Thymus (tissue), 11 donors: ENCODE measurements around the gene SPOCD1. TPM values are rescaled to one million over a fixed set of nuclear protein-coding genes. Genes with fewer than 3 reads are reported as not detected.
A peak's percentile ranks its signal among the peaks of the same experiment; 100 is the strongest.

Source experiments
- DNase-seq, 9 donors: peaks; one replicate each; pipeline ENCODE4 v3.0.0-alpha.2; 2013; ENCODE audit warnings: low spot score in 9 of 9, low read depth in 6 of 9, missing footprints in 1 of 9
- H3K27ac ChIP-seq, 2 donors: one replicate each; pipeline ENCODE4 v1.5.1; 2013; ENCODE audit warnings: control low read depth in 1 of 2, low read depth in 1 of 2, low read length in 1 of 2, mild to moderate bottlenecking in 1 of 2, moderate library complexity in 1 of 2
- H3K27me3 ChIP-seq, 2 donors: one replicate each; pipeline ENCODE4 v1.5.1; 2013; ENCODE audit warnings: low read length in 1 of 2; ENCODE audit not compliant: control insufficient read depth in 2 of 2, insufficient read depth in 1 of 2
- H3K36me3 ChIP-seq, 2 donors: one replicate each; pipeline ENCODE4 v1.5.1; 2013; ENCODE audit warnings: low read length in 1 of 2, mild to moderate bottlenecking in 1 of 2, moderate library complexity in 1 of 2; ENCODE audit not compliant: control insufficient read depth in 2 of 2, insufficient read depth in 2 of 2
- H3K4me1 ChIP-seq, 2 donors: one replicate each; pipeline ENCODE4 v1.5.1; 2013; ENCODE audit warnings: low read length in 2 of 2; ENCODE audit not compliant: control insufficient read depth in 2 of 2, insufficient read depth in 2 of 2
- H3K4me3 ChIP-seq, 2 donors: one replicate each; pipeline ENCODE4 v1.5.1; 2013; ENCODE audit warnings: low read length in 2 of 2, control low read depth in 1 of 2, mild to moderate bottlenecking in 1 of 2
- H3K9me3 ChIP-seq, 2 donors: one replicate each; pipeline ENCODE4 v1.5.1; 2013; ENCODE audit warnings: low read length in 1 of 2, mild to moderate bottlenecking in 1 of 2; ENCODE audit not compliant: control insufficient read depth in 2 of 2, insufficient read depth in 1 of 2
- WGBS: extraction: QIAGEN DNeasy Blood & Tissue Kit; methylation state at CpG from one replicate; pipeline ENCODE4 v1.1.7; 2013; 5-methylcytosine and 5-hydroxymethylcytosine counted together
- polyA plus RNA-seq: library from polyadenylated mRNA; stranded (reverse); fragments of 200-250 nt; gene quantifications from one replicate; pipeline ENCODE4 v1.2.3, GENCODE V29; 2013
- total RNA-seq: library from RNA; stranded (reverse); fragments of 120-200 nt; gene quantifications from one replicate; pipeline ENCODE4 v1.2.4, GENCODE V29; 2013
- donor health status: healthy.

The SPOCD1 gene
- total and polyA plus RNA-seq, 2 donors = 0.41 to 2.5 TPM

- Histone ChIP-seq H3K36me3 (peaks cover 0 to 5% of the 10 kb centered on the region in 2 donors), H3K27ac (no peak overlapping the region), H3K4me1 (peaks cover 18 to 63% of the 10 kb centered on the region in 2 donors), H3K9me3 (peaks cover 0 to 9% of the 10 kb centered on the region in 2 donors), H3K4me3 (peak overlapping the region in 1 of 2 donors; percentile 75), H3K27me3 (peaks cover 0 to 42% of the 10 kb centered on the region in 2 donors)
- DNase-seq = no peak
- WGBS = 81% methylated on average over 6 of the region's 6 CpGs
Measured at GRCh38 chr1:31761883-31762282, 53.9 kb downstream of the SPOCD1 start.

- Histone ChIP-seq H3K27ac (no peak overlapping the region), H3K4me1 (peaks cover 15 to 52% of the 10 kb centered on the region in 2 donors), H3K27me3 (peaks cover 0 to 42% of the 10 kb centered on the region in 2 donors), H3K9me3 (peaks cover 0 to 9% of the 10 kb centered on the region in 2 donors), H3K4me3 (peak overlapping the region; percentile 69 to 75), H3K36me3 (peaks cover 2 to 14% of the 10 kb centered on the region in 2 donors)
- peak in 4 of 9 donors; percentile 47 to 78 (median 72) for DNase-seq
- 1% methylated on average over 63 of the region's 63 CpGs for WGBS
Measured at GRCh38 chr1:31760471-31761470, 55.1 kb downstream of the SPOCD1 start.

- peaks cover 2 to 20% of the 10 kb centered on the region in 2 donors for H3K36me3 ChIP-seq
- H3K4me1 ChIP-seq = peaks cover 9 to 39% of the 10 kb centered on the region in 2 donors
- no peak for DNase-seq
- no peak overlapping the region for H3K4me3 ChIP-seq
- H3K27ac ChIP-seq = no peak overlapping the region
- 95% methylated on average over 10 of the region's 10 CpGs for WGBS
- peaks cover 0 to 40% of the 10 kb centered on the region in 2 donors for H3K27me3 ChIP-seq
- peaks cover 0 to 9% of the 10 kb centered on the region in 2 donors for H3K9me3 ChIP-seq
Measured at GRCh38 chr1:31759298-31760023, 56.4 kb downstream of the SPOCD1 start.

GRCh38 chr1:31758823-31759222, 57.0 kb downstream of the SPOCD1 start:
- DNase-seq = no peak
- Histone ChIP-seq H3K36me3 (peaks cover 2 to 26% of the 10 kb centered on the region in 2 donors), H3K9me3 (peaks cover 0 to 9% of the 10 kb centered on the region in 2 donors), H3K4me1 (peaks cover 8 to 37% of the 10 kb centered on the region in 2 donors), H3K4me3 (no peak overlapping the region), H3K27me3 (peaks cover 0 to 38% of the 10 kb centered on the region in 2 donors), H3K27ac (no peak overlapping the region)
- WGBS = 97% methylated on average over 7 of the region's 7 CpGs

- no peak overlapping the region for H3K4me3 ChIP-seq
- peaks cover 8 to 35% of the 10 kb centered on the region in 2 donors for H3K4me1 ChIP-seq
- peaks cover 0 to 30% of the 10 kb centered on the region in 2 donors for H3K27me3 ChIP-seq
- no peak for DNase-seq
- H3K9me3 ChIP-seq = peaks cover 0 to 5% of the 10 kb centered on the region in 2 donors
- no peak overlapping the region for H3K27ac ChIP-seq
- 98% methylated on average over 6 of the region's 6 CpGs for WGBS
- peaks cover 2 to 26% of the 10 kb centered on the region in 2 donors for H3K36me3 ChIP-seq
Measured at GRCh38 chr1:31757989-31758388, 57.8 kb downstream of the SPOCD1 start.

- Histone ChIP-seq H3K36me3 (peaks cover 2 to 26% of the 10 kb centered on the region in 2 donors), H3K27me3 (peaks cover 0 to 22% of the 10 kb centered on the region in 2 donors), H3K4me3 (no peak overlapping the region), H3K9me3 (peaks cover 0 to 4% of the 10 kb centered on the region in 2 donors), H3K27ac (no peak overlapping the region), H3K4me1 (peaks cover 10 to 32% of the 10 kb centered on the region in 2 donors)
- DNase-seq = no peak
- 96% methylated on average over 8 of the region's 8 CpGs for WGBS
Measured at GRCh38 chr1:31757204-31757679, 58.6 kb downstream of the SPOCD1 start.

- no peak for DNase-seq
- Histone ChIP-seq H3K36me3 (peaks cover 2 to 26% of the 10 kb centered on the region in 2 donors), H3K9me3 (peaks cover 0 to 4% of the 10 kb centered on the region in 2 donors), H3K27me3 (peaks cover 0 to 17% of the 10 kb centered on the region in 2 donors), H3K27ac (no peak overlapping the region), H3K4me3 (no peak overlapping the region), H3K4me1 (peaks cover 13 to 32% of the 10 kb centered on the region in 2 donors)
- WGBS = 98% methylated on average over 13 of the region's 13 CpGs
Measured at GRCh38 chr1:31756578-31756977, 59.2 kb downstream of the SPOCD1 start.

GRCh38 chr1:31755850-31756492, 59.9 kb downstream of the SPOCD1 start:
- no peak for DNase-seq
- peaks cover 0 to 11% of the 10 kb centered on the region in 2 donors for H3K27me3 ChIP-seq
- H3K4me3 ChIP-seq = no peak overlapping the region
- peaks cover 0 to 1% of the 10 kb centered on the region in 2 donors for H3K9me3 ChIP-seq
- WGBS = 95% methylated on average over 30 of the region's 30 CpGs
- no peak overlapping the region for H3K27ac ChIP-seq
- H3K36me3 ChIP-seq = peaks cover 2 to 26% of the 10 kb centered on the region in 2 donors
- H3K4me1 ChIP-seq = peaks cover 9 to 30% of the 10 kb centered on the region in 2 donors
